HepG2 (cell line): ENCODE measurements around the gene CNNM4. TPM values are rescaled to one million over a fixed set of nuclear protein-coding genes. Genes with fewer than 3 reads are reported as not detected.
A peak's percentile ranks its signal among the peaks of the same experiment; 100 is the strongest.

Experiments
- ARID5B ChIP-seq: IDR thresholded peaks from 2 replicates; pipeline ENCODE4 v1.4.0; 2020; ENCODE audit warnings: mild to moderate bottlenecking, missing genetic modification reagents
- BRD4 ChIP-seq: sonication (generic); formaldehyde crosslinking; IDR thresholded peaks from 2 replicates; pipeline ENCODE4 v1.4.0; 2020; ENCODE audit warnings: missing genetic modification reagents
- CENPBD1 ChIP-seq: sonication (generic); formaldehyde crosslinking; IDR thresholded peaks from 2 replicates; pipeline ENCODE4 v1.8.0; 2022; ENCODE audit warnings: missing genetic modification reagents, low read depth, mild to moderate bottlenecking, borderline replicate concordance
- CHD2 ChIP-seq: IDR thresholded peaks from 2 replicates; pipeline ENCODE4 v1.6.1; 2011; ENCODE audit warnings: low read depth, low read length, improper control_type of control experiment
- CREBL2 ChIP-seq: sonication (generic); formaldehyde crosslinking; IDR thresholded peaks from 2 replicates; pipeline ENCODE4 v1.8.1; 2023; ENCODE audit warnings: missing genetic modification reagents, mild to moderate bottlenecking, borderline replicate concordance
- FOXO4 ChIP-seq: sonication (generic); formaldehyde crosslinking; conservative IDR thresholded peaks from 2 replicates; pipeline ENCODE4 v1.8.1; 2023; ENCODE audit warnings: missing genetic modification reagents
- GPBP1L1 ChIP-seq: sonication (generic); formaldehyde crosslinking; IDR thresholded peaks from 2 replicates; pipeline ENCODE4 v1.5.0; 2020; ENCODE audit warnings: mild to moderate bottlenecking, missing genetic modification reagents
- HOXD1 ChIP-seq: sonication (generic); formaldehyde crosslinking; IDR thresholded peaks from 2 replicates; pipeline ENCODE4 v1.5.0; 2020; ENCODE audit warnings: missing genetic modification reagents
- IKZF1 ChIP-seq: fragments of 450-650 bp; IDR thresholded peaks from 2 replicates; pipeline ENCODE4 v1.7.1; 2016
- KDM5B ChIP-seq: sonication (generic); formaldehyde crosslinking; IDR thresholded peaks from 2 replicates; pipeline ENCODE4 v1.4.0; 2020; ENCODE audit warnings: missing genetic modification reagents, mild to moderate bottlenecking, borderline replicate concordance
- POLR2A ChIP-seq, 2 experiments: IDR thresholded peaks; 2 replicates each; pipeline ENCODE4 v1.6.1; 2011; ENCODE audit warnings: low read depth in 2 of 2, low read length in 2 of 2, mild to moderate bottlenecking in 1 of 2, moderate library complexity in 1 of 2; ENCODE audit not compliant: insufficient read depth in 1 of 2
- RARG ChIP-seq: sonication (generic); formaldehyde crosslinking; IDR thresholded peaks from 2 replicates; pipeline ENCODE4 v1.4.0; 2020; ENCODE audit warnings: low read depth, mild to moderate bottlenecking, missing genetic modification reagents
- RBM22 ChIP-seq: fragments of 200-400 bp; formaldehyde crosslinking; optimal IDR thresholded peaks from 2 replicates; pipeline ENCODE3; 2017; ENCODE audit warnings: mild to moderate bottlenecking, low read length, moderate library complexity
- SP2 ChIP-seq: sonication (generic); formaldehyde crosslinking; IDR thresholded peaks from 2 replicates; pipeline ENCODE4 v1.5.1; 2020; ENCODE audit warnings: mild to moderate bottlenecking, missing genetic modification reagents
- SP5 ChIP-seq: IDR thresholded peaks from 2 replicates; pipeline ENCODE4 v1.6.1; 2016; ENCODE audit warnings: low read depth, borderline replicate concordance
- TAF1 ChIP-seq: sonication (generic); formaldehyde crosslinking; IDR thresholded peaks from 2 replicates; pipeline ENCODE4 v1.4.0; 2020; ENCODE audit warnings: missing genetic modification reagents
- TCF12 ChIP-seq, 2 experiments: fragments of 450-650 bp in 1 of 2; sonication (generic) in 1 of 2; formaldehyde crosslinking in 1 of 2; IDR thresholded peaks; 2 replicates each; pipeline versions ENCODE4 v1.6.1 to v1.8.0; 2017 to 2022; ENCODE audit warnings: antibody characterized with exemption in 1 of 2, mild to moderate bottlenecking in 1 of 2, missing genetic modification reagents in 1 of 2, moderate library complexity in 1 of 2
- ZNF44 ChIP-seq: sonication (generic); formaldehyde crosslinking; IDR thresholded peaks from 2 replicates; pipeline ENCODE4 v1.5.1; 2020; ENCODE audit warnings: mild to moderate bottlenecking, missing genetic modification reagents
- ZNF841 ChIP-seq: sonication (generic); formaldehyde crosslinking; IDR thresholded peaks from 2 replicates; pipeline ENCODE4 v1.8.1; 2023; ENCODE audit warnings: missing genetic modification reagents, borderline replicate concordance
- polyA plus RNA-seq, 8 experiments: library from polyadenylated mRNA; depleted of rRNA in 3 of 8; stranded (reverse) in 7 of 8; unstranded in 1 of 8; fragments of >200 nt; fragmentation: Illumina TruSeq in 4 of 8; extraction: Trizol in 4 of 8; gene quantifications; 2 replicates each; pipeline versions ENCODE4 v1.2.1 to v1.2.3, GENCODE V29; 2011 to 2016; ENCODE audit warnings: low read depth in 4 of 8, missing spikeins in 1 of 8, mixed read lengths in 1 of 8; ENCODE audit not compliant: insufficient read depth in 1 of 8
- total RNA-seq, 5 experiments: library from RNA; depleted of rRNA; stranded (reverse); fragments of >200 nt; fragmentation: Illumina TruSeq; extraction: Trizol; gene quantifications; 2 replicates each; pipeline ENCODE4 v1.2.3, GENCODE V29; 2016; ENCODE audit warnings: low read depth in 1 of 5
- TF ChIP-seq, protein P1 (sequence below): sonication (generic); formaldehyde crosslinking; IDR thresholded peaks from 2 replicates; pipeline ENCODE4 v1.4.0; 2020; ENCODE audit warnings: mild to moderate bottlenecking, low read depth, missing genetic modification reagents

The CNNM4 gene
- total and polyA plus RNA-seq, 2 of the 13 experiments (the other 11 are each of a cell fraction or from before 2014, with no cell fraction given): 5.9 to 8.4 TPM

DNA sequence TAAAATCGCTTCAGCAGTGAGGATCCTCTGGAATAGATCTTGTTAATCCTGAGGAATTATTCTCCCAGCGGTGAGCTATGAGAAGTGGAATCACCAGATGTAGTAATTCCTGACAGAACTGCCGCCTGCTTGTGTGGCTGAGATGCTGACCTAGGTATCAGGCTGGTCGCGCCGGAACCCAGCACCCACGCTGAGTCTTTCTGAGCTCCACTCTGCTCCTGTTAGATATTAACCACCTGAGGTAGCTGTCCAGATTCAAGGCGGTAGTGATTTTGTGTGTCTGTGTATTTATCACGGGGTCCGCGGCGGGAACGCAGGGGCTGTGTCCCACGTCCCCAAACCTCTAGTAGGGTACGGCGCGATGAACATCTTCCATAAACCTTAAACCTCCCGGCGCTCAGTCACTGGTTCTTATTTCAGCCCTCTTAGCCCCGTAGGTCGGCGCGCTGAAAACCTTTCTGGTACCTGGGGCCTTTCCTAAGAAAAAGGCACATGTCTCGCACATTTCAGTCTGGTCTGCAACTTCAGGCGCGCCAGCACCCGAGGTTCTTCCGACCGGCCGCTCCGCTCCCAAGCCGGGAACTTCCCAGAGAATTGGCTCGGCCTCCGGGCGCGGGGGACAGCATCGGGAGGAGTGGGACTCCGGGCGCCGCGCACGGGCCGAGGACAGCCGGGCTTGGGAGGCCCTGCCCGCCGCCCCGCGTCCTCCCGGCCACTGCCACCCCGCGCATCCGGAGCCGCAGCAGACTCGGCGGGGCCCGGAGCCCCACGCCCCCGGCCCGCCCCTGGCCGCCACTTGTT, 54.8 kb downstream of the CNNM4 start (continued):
- no peak for TF ChIP-seq SP2 (CRISPR knock-in tag)
- TF ChIP-seq FOXO4 (CRISPR knock-in tag): 0 out of 2 replicates have a peak, but pooled peaks have one; percentile 64
- TF ChIP-seq CENPBD1 (CRISPR knock-in tag): 0 out of 2 replicates have a peak, but pooled peaks have one; percentile 58
- peak; percentile 48; the same call in 1 of the 2 replicates for TF ChIP-seq KDM5B (CRISPR knock-in tag)
- TF ChIP-seq SP5 (CRISPR knock-in tag): peak; percentile 78
- 0 out of 4 replicates have a peak, but pooled peaks of 1 of the 2 experiments have one; percentile 47 for TF ChIP-seq POLR2A (IDR thresholded peaks at IDR 0.05; ENCODE audit: insufficient read depth in 1 of 2, low read depth in 2 of 2, low read length in 2 of 2)
- no peak for TF ChIP-seq GPBP1L1
- TF ChIP-seq ARID5B (CRISPR knock-in tag): no peak; the same call in 1 of the 2 replicates
- peak; percentile 56; the same call in 1 of the 2 replicates for TF ChIP-seq TAF1 (CRISPR knock-in tag)
- no peak for TF ChIP-seq TCF12 (IDR thresholded peaks at IDR 0.05)
- TF ChIP-seq TCF12 (CRISPR knock-in tag; IDR thresholded peaks at IDR 0.05): no peak
- no peak for TF ChIP-seq HOXD1 (CRISPR knock-in tag)
- TF ChIP-seq CREBL2 (CRISPR knock-in tag): no peak
- peak; percentile 17; the same call in 1 of the 2 replicates for TF ChIP-seq BRD4 (CRISPR knock-in tag)
- no peak for TF ChIP-seq RBM22
- TF ChIP-seq RARG (CRISPR knock-in tag): 0 out of 2 replicates have a peak, but pooled peaks have one; percentile 14
- TF ChIP-seq CHD2: 0 out of 2 replicates have a peak, but pooled peaks have one; percentile 20
- TF ChIP-seq ZNF44: peak; percentile 34; the same call in 1 of the 2 replicates
- TF ChIP-seq IKZF1: no peak
- TF ChIP-seq, protein P1, sequence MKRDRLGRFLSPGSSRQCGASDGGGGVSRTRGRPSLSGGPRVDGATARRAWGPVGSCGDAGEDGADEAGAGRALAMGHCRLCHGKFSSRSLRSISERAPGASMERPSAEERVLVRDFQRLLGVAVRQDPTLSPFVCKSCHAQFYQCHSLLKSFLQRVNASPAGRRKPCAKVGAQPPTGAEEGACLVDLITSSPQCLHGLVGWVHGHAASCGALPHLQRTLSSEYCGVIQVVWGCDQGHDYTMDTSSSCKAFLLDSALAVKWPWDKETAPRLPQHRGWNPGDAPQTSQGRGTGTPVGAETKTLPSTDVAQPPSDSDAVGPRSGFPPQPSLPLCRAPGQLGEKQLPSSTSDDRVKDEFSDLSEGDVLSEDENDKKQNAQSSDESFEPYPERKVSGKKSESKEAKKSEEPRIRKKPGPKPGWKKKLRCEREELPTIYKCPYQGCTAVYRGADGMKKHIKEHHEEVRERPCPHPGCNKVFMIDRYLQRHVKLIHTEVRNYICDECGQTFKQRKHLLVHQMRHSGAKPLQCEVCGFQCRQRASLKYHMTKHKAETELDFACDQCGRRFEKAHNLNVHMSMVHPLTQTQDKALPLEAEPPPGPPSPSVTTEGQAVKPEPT (CRISPR knock-in tag): peak; percentile 52; the same call in 1 of the 2 replicates
- no peak for TF ChIP-seq ZNF841 (CRISPR knock-in tag)
